SK-N-SH treated with all-trans-retinoic acid at 6 μM for 48 hours (cell line): Measurements from ENCODE around the gene GSTM3.

ENCODE experiments used
- CSDC2 ChIP-seq: fragments of 250-450 bp; sonication (Bioruptor Pico); IDR thresholded peaks from 2 replicates; pipeline ENCODE4 v1.5.0; 2020; ENCODE audit warnings: mild to moderate bottlenecking, moderate library complexity
- GLIS3 ChIP-seq: fragments of 250-450 bp; sonication (Bioruptor Pico); IDR thresholded peaks from 2 replicates; pipeline ENCODE4 v1.5.0; 2020; ENCODE audit warnings: mild to moderate bottlenecking, moderate library complexity
- SNAI2 ChIP-seq: fragments of 250-450 bp; sonication (Bioruptor Pico); IDR thresholded peaks from 2 replicates; pipeline ENCODE4 v1.5.0; 2020; ENCODE audit warnings: mild to moderate bottlenecking, moderate library complexity
- TCF4 ChIP-seq: fragments of 250-450 bp; sonication (Bioruptor Pico); IDR thresholded peaks from 2 replicates; pipeline ENCODE4 v1.8.0; 2021; ENCODE audit warnings: mild to moderate bottlenecking, moderate library complexity, borderline replicate concordance
- ZFP3 ChIP-seq: fragments of 250-450 bp; sonication (Bioruptor Pico); IDR thresholded peaks from 2 replicates; pipeline ENCODE4 v1.5.0; 2020; ENCODE audit warnings: mild to moderate bottlenecking, moderate library complexity

DNA sequence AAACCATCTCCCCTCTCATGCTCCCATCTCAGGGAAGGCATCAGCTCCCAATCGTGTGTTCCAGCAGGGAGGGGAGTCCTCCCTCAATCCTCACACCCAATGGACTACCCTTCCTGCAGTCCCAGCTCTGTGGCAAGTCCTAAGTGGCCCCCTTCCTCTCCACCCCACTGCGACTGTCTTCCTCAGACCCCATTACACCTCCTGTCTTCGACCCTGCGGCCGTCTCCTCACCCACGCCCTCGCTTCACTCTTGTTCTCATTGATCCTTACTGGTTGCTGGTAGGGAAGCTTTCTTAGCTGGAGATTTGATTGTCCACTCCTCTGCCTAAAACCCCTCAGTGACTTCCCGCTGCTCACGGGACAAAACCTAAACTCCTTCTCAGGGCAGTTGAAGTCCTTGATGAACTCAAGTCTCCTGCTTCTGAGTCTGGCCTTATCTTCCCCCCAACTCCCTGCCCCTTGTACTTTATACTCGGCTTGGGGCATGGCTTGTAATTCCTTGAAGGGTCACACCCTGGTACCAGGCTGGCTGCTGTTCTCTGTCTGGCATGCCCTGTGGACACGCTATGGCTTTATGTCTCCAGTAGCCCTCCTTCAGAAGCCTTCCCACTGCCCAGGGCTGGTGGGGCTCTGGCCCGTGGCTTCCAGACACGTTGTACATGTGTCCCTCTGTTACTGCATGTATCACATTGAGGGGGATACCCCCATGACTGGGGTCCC is 25.2 kb upstream of the GSTM3 start:
- TF ChIP-seq SNAI2 (CRISPR knock-in tag) (no peak), GLIS3 (CRISPR knock-in tag) (no peak), ZFP3 (CRISPR knock-in tag) (no peak), CSDC2 (CRISPR knock-in tag) (no peak), TCF4 (no peak)
